ENCODE data around the gene KRT8.

GRCh38 chr12:52892974-52893373 lies 11.9 kb downstream of the KRT8 start:
- TF ChIP-seq MAX (IDR thresholded peaks at IDR 0.05; ENCODE audit: low read depth) (no peak), POLR2AphosphoS5 (IDR thresholded peaks at IDR 0.05; ENCODE audit: low read depth, low read length) (no peak), RAD21 (IDR thresholded peaks at IDR 0.05; ENCODE audit: low read length) (no peak), CTCF (IDR thresholded peaks at IDR 0.05) (no peak), FOXJ3 (CRISPR knock-in tag; IDR thresholded peaks at IDR 0.05) (no peak), MEF2A (IDR thresholded peaks at IDR 0.05; ENCODE audit: borderline replicate concordance, low read depth) (no peak), TAF1 (IDR thresholded peaks at IDR 0.05; ENCODE audit: borderline replicate concordance, low read depth, low read length) (no peak)

Measured in SK-N-SH (cell line).